Measurements from ENCODE around the gene LRP11. TPM values are rescaled to one million over a fixed set of nuclear protein-coding genes. Genes with fewer than 3 reads are reported as not detected.

LRP11 gene
- total and polyA plus RNA-seq, 9 of the 15 experiments (the other 6 are each of a cell fraction or from before 2014, with no cell fraction given) = 0.51 to 3.5 (median 2.4) TPM

- FAIRE-seq = peak; percentile 77
- BruUV-seq (replicated peaks) = no TSS peak
- 0 out of 2 replicates have a peak, but pooled peaks cover 5% of the 10 kb centered on the region for H4K20me1 ChIP-seq (replicated peaks; ENCODE audit: control insufficient read depth, insufficient read depth, low read length)
- WGBS (ENCODE audit: insufficient coverage, low coverage, missing lambda C conversion rate) = 18% methylated on average over 8 of the region's 8 CpGs
- no peak overlapping the region for H3K4me2 ChIP-seq (ENCODE audit: insufficient read depth, low read length)
- no peak overlapping the region for H2AFZ ChIP-seq (ENCODE audit: low read depth, low read length)
- H3K4me3 ChIP-seq = no peak overlapping the region
- H3K9me3 ChIP-seq (replicated peaks; ENCODE audit: control insufficient read depth, insufficient read depth, low read depth, low read length) = no peaks in the 10 kb centered on the region
- intact Hi-C loops (cut with micrococcal nuclease) (loop anchor here (1.0 to 5.0 kb wide), 4 partner anchors 24 to 177 kb away; partner anchors contain the start of genes LRP11 and RAET1E), in situ Hi-C loops (cut with MboI) (loop anchor here (5.0 kb wide), 1 partner anchor 82 kb away; the partner anchor contains the start of gene RAET1G)
- CTCF ChIA-PET (ENCODE audit: low intra/inter-chr PET ratio) = interaction anchor here (0.6 to 2.6 kb wide), 6 partner anchors 23 to 121 kb away, joined by 3 to 15 read pairs (median 4); no protein-coding TSS in a partner anchor
- H3K27ac ChIP-seq (ENCODE audit: extremely low read depth, low read depth, low read length) = no peak overlapping the region
- peaks cover 28 to 74% of the 10 kb centered on the region in 2 experiments for H3K27me3 ChIP-seq (ENCODE audit: control insufficient read depth in 2 of 2, insufficient read depth in 2 of 2, low read length in 2 of 2)
- H3K36me3 ChIP-seq (ENCODE audit: control insufficient read depth, insufficient read depth, low read length) = no peaks in the 10 kb centered on the region
- peak; percentile 99 for ATAC-seq
- no peaks in the 10 kb centered on the region for H3K9me1 ChIP-seq (ENCODE audit: control insufficient read depth, insufficient read depth, low read length)
- no peaks in the 10 kb centered on the region for H3K79me2 ChIP-seq (ENCODE audit: control insufficient read depth, insufficient read depth, low read length)
- no peaks in the 10 kb centered on the region for H3K4me1 ChIP-seq (replicated peaks in 1 of 2; ENCODE audit: control insufficient read depth in 2 of 2, insufficient read depth in 2 of 2, low read length in 2 of 2)
- peak; percentile 69 to 88 (median 78) for DNase-seq (ENCODE audit: extremely low read depth in 1 of 4, low spot score in 3 of 4)
- no peak overlapping the region for H3K9ac ChIP-seq (ENCODE audit: insufficient read depth in 1 of 2, low read depth in 2 of 2, low read length in 2 of 2)
- POLR2A ChIA-PET = no interaction called here
- peak; percentile 34; the same call in 1 of the 2 replicates for TF ChIP-seq TFAP4 (CRISPR knock-in tag; IDR thresholded peaks at IDR 0.05; ENCODE audit: borderline replicate concordance)
- no peak for TF ChIP-seq ARID3B (CRISPR knock-in tag; IDR thresholded peaks at IDR 0.05; ENCODE audit: borderline replicate concordance)
- TF ChIP-seq DEAF1 (CRISPR knock-in tag; IDR thresholded peaks at IDR 0.05) = peak; percentile 51
- 0 out of 2 replicates have a peak, but pooled peaks have one; percentile 16 for TF ChIP-seq NFIC (IDR thresholded peaks at IDR 0.05)
- TF ChIP-seq EZH2 (IDR thresholded peaks at IDR 0.05; ENCODE audit: borderline replicate concordance, low read depth, low read length) = no peak
- TF ChIP-seq KLF16 (IDR thresholded peaks at IDR 0.05) = peak; percentile 31; the same call in 1 of the 2 replicates
- peak; percentile 48; the same call in 1 of the 2 replicates for TF ChIP-seq CC2D1A (IDR thresholded peaks at IDR 0.05)
- no peak for TF ChIP-seq KDM1A (IDR thresholded peaks at IDR 0.05)
- TF ChIP-seq YY1 (IDR thresholded peaks at IDR 0.05; ENCODE audit: borderline replicate concordance in 1 of 3, control insufficient read depth in 1 of 3, extremely low read depth in 1 of 3, insufficient read depth in 3 of 3, insufficient read length in 1 of 3, insufficient replicate concordance in 2 of 3, low read depth in 1 of 3, low read length in 2 of 3) = peak in 1 of 3 experiments; percentile 20
- TF ChIP-seq STAG1 (CRISPR knock-in tag; IDR thresholded peaks at IDR 0.05; ENCODE audit: borderline replicate concordance) = peak; percentile 66
- no peak for TF ChIP-seq ZNF592 (IDR thresholded peaks at IDR 0.05)
These were observed 23.6 kb downstream of the LRP11 start for GRCh38 chr6:149840345-149841075.
